Stomach smooth muscle (tissue), 2 donors: ENCODE results near the gene LRP10.
"Not testable (repeated sequence)": the region's sequence is repeated elsewhere in the genome, so short reads cannot be mapped to it uniquely, and the experiment has no call there.

Experiments used
- H3K27ac ChIP-seq: one replicate; pipeline ENCODE4 v1.7.0; 2013; ENCODE audit warnings: mild to moderate bottlenecking, low read length, inconsistent platforms
- H3K27me3 ChIP-seq, 2 donors: one replicate each; pipeline ENCODE4 v1.7.0; 2013; ENCODE audit warnings: low read length in 2 of 2; ENCODE audit not compliant: insufficient read depth in 2 of 2, control insufficient read depth in 1 of 2
- H3K36me3 ChIP-seq, 2 donors: one replicate each; pipeline ENCODE4 v1.7.0; 2013; ENCODE audit warnings: low read length in 2 of 2; ENCODE audit not compliant: control insufficient read depth in 2 of 2, insufficient read depth in 2 of 2
- H3K4me1 ChIP-seq: one replicate; pipeline ENCODE4 v1.7.0; 2013; ENCODE audit warnings: low read length; ENCODE audit not compliant: control insufficient read depth, insufficient read depth
- H3K4me3 ChIP-seq, 2 donors: one replicate each; pipeline ENCODE4 v1.7.0; 2013; ENCODE audit warnings: low read length in 2 of 2
- H3K9ac ChIP-seq, 2 donors: one replicate each; pipeline ENCODE4 v1.7.0; 2013; ENCODE audit warnings: low read length in 2 of 2, mild to moderate bottlenecking in 1 of 2
- H3K9me3 ChIP-seq, 2 donors: one replicate each; pipeline ENCODE4 v1.7.0; 2013; ENCODE audit warnings: low read length in 2 of 2; ENCODE audit not compliant: control insufficient read depth in 2 of 2
- donor health status: healthy.
- donor health status: Pancreatic carcinoma.

Gene LRP10, protein sequence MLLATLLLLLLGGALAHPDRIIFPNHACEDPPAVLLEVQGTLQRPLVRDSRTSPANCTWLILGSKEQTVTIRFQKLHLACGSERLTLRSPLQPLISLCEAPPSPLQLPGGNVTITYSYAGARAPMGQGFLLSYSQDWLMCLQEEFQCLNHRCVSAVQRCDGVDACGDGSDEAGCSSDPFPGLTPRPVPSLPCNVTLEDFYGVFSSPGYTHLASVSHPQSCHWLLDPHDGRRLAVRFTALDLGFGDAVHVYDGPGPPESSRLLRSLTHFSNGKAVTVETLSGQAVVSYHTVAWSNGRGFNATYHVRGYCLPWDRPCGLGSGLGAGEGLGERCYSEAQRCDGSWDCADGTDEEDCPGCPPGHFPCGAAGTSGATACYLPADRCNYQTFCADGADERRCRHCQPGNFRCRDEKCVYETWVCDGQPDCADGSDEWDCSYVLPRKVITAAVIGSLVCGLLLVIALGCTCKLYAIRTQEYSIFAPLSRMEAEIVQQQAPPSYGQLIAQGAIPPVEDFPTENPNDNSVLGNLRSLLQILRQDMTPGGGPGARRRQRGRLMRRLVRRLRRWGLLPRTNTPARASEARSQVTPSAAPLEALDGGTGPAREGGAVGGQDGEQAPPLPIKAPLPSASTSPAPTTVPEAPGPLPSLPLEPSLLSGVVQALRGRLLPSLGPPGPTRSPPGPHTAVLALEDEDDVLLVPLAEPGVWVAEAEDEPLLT

DNA sequence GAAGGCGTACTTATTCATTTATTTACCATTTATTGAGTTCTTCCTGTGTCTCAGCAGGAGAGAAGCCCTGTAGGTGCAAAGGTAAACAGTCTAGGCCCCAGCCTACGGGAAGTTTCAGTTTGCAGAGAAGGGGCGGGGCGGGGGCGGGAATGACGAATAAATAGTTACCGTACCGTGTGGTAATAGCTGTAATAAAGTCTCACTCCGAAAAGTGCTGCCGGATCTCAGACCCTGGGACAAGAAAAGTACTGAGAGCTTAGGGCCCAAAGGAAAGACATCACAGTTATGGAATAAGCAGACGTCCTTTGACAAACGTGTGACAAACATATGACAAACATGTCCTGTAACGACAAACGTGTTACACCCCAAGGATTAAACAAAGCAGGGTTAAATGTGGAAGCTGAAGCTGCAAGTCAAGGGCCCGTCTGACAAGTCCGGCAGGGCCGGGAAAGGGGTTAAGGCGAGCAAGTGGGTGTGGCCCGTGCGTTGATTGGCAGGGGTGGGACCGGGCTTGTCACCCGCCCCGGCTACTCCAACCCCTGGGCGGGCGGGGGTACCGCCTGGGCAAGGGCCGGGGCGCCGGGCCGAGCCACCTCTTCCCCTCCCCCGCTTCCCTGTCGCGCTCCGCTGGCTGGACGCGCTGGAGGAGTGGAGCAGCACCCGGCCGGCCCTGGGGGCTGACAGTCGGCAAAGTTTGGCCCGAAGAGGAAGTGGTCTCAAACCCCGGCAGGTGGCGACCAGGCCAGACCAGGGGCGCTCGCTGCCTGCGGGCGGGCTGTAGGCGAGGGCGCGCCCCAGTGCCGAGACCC lies at the start of gene LRP10:
Gene LRP10 (plus strand): TSS at position 517 of the 809 bp plus-strand sequence. CDS start 564 bp downstream, outside the sequence.
- H3K9ac ChIP-seq, result peak within 1 kb of the TSS; percentile 90 to 91
- H3K4me3 ChIP-seq, result peak within 1 kb of the TSS; percentile 81 to 88
- peak within 1 kb of the TSS; percentile 96 for H3K27ac ChIP-seq
- no peaks in the 10 kb centered on the region for H3K27me3 ChIP-seq
- H3K36me3 ChIP-seq, result peaks cover 23 to 25% of the 10 kb centered on the region in 2 donors
- H3K4me1 ChIP-seq, result peaks cover 34% of the 10 kb centered on the region
- H3K9me3 ChIP-seq, result no peaks in the 10 kb centered on the region

DNA sequence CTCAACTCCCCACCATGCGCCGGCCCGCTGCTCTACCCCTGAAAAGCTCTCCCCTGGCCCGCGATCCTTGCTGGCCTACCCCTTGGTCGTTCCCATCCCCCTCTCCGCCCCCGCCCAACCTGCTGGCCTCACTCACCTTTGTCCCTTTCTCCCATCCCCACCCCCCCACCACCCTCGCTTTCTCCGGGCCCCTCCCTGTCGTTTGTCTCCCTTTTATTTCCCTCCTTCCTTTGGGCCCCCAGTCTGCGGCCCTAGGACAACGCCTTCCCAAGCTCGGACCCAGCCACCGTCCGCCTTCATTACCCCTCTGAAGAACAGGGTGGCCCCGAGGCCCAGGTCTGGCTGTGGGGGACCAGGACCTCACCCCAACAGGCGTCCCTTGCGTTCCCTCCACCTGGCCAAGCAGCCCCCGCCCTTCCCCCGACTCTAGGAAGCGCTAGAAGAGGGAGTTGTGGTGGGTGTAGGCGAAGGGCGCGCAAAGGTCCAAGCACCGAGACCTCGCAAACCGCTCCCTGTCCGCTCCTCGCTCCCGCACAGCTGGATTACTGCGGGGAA lies 49.4 kb upstream of the LRP10 start:
- no peaks in the 10 kb centered on the region for H3K27me3 ChIP-seq
- peak overlapping the region; percentile 37 for H3K27ac ChIP-seq
- H3K4me3 ChIP-seq, result peak overlapping the region in 1 of 2 donors; percentile 63
- no peaks in the 10 kb centered on the region for H3K9me3 ChIP-seq
- H3K9ac ChIP-seq, result peak overlapping the region in 1 of 2 donors; percentile 33
- H3K4me1 ChIP-seq, result peaks cover 33% of the 10 kb centered on the region
- no peaks in the 10 kb centered on the region for H3K36me3 ChIP-seq

DNA sequence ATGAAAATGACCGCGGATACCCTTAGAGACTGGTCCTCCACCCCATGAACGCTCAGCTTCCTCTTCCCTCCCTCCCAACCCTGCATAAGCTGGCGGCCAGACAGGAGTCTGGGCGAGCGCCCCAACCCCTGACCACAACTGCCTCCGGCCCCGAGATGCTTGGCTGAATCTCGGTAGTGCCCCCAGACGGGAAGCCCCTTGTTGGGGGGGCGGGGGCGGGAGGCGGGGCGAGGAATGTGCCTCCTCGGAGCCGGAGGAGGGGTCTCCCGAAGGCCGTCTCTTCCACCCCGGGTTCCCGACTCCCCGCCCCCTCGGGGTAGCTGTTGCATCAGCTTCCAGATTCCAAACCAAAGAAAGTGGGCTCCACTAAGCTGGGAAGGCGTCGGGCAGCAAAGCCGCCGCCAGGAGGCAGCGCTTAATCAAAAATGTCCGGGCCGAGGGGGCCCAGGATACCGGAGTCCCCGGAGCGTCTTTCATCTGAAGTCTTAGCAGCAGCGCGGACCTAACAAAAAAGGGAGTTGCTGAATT lies 48.9 kb upstream of the LRP10 start:
- Histone ChIP-seq H3K9me3 (no peaks in the 10 kb centered on the region), H3K27me3 (no peaks in the 10 kb centered on the region), H3K36me3 (no peaks in the 10 kb centered on the region), H3K4me3 (peak overlapping the region; percentile 63), H3K4me1 (peaks cover 33% of the 10 kb centered on the region), H3K27ac (peak overlapping the region; percentile 37), H3K9ac (peak overlapping the region in 1 of 2 donors; percentile 44)

DNA sequence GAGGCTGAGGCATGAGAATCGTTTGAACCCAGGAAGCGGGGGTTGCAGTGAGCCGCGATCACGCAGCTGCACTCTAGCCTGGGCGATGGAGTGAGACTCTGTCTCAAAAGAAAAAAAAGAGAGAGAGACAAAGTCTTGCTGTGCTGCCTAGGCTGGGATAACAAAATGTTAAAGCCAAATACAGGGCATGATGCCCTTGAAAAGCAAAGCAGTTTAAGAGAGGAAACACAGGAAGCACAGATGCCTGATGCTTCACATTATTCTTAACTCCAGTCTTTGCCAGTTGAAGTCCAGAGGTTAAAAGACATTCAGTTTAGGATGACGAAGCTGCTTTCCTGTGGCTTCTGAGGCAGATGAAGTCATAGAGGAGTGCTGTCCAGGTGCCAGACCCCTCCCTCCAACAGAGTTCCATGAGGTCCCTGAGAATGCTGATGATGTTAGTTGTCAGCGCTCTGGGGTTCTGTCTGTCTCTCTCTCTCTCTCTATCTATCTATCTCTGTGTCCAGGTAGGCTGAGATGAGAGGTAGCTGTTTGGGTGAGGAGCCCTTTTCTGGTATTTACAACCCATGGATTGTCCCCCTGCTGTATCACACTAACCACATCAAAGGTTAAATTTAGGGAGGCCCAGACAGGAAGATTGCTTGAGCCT lies 46.7 kb upstream of the LRP10 start:
- H3K27me3 ChIP-seq, result no peaks in the 10 kb centered on the region
- no peak overlapping the region for H3K4me3 ChIP-seq
- H3K27ac ChIP-seq, result no peak overlapping the region
- H3K4me1 ChIP-seq, result peaks cover 23% of the 10 kb centered on the region
- no peaks in the 10 kb centered on the region for H3K36me3 ChIP-seq
- no peaks in the 10 kb centered on the region for H3K9me3 ChIP-seq
- peak overlapping the region in 1 of 2 donors; percentile 64 for H3K9ac ChIP-seq

DNA sequence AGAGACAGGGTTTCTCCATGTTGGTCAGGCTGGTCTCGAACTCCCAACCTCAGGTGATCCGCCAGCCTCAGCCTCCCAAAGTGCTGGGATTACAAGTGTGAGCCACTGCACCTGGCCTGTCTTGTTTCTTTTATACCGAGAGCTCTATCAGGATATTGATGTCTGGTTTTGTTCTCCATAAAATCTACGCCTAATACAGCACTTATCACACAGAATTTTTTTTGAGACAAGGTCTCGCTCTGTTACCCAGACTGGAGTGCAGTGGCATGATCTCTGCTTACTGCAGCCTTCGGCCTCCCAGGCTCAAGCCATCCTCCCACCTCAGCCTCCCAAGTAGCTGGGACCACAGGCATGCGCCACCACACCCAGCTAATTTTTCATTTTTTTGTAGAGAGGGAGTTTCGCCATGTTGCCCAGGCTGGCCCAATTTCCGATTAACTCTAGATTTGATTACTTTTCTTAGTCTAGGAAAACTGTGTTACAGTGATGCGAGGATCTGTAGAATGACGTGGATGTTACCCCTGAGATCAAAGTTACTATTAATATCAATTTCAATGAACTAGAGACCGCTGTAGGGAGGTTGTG lies 42.4 kb upstream of the LRP10 start:
- not testable (repeated sequence) for H3K27me3 ChIP-seq, H3K4me1 ChIP-seq, H3K36me3 ChIP-seq, H3K9me3 ChIP-seq
- peak overlapping the region; percentile 68 to 95 for H3K9ac ChIP-seq
- peak overlapping the region; percentile 58 for H3K27ac ChIP-seq
- peak overlapping the region; percentile 93 to 98 for H3K4me3 ChIP-seq

DNA sequence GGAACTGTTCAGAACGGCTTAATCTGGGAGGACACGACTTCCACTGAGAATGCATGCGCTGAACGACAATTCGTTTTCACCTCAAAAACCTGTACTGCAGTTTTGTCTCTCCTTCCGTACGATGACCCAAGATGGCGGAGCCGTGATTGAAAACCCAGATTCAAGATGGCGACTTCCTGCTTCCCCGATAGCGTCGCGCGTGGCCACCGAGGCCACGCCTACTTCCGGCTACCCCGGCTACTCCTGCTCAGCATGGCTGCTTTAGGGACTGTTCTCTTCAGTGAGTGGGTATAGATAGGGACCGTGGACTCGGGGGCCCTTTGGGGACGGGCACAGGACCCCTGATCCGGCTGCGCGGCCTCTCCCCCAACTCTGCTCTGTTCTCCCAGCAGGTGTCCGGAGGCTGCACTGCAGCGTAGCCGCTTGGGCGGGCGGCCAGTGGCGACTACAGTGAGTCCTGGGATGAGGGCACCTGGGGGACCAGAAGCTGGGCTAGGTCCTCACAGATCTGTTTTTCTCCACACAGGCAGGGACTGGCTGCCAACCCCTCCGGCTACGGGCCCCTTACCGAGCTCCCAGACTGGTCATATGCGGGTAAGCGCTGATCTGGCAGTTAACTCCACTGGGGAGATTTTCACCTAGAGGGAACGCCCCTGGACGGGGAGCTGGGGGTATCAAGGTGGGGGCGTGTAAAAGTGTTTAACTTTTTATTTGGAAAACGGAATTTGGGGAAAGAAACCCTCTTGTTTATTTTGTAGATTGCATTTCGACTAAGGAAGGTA lies 41.7 kb upstream of the LRP10 start, which contains the start of gene MRPL52:
Gene MRPL52 (plus strand): TSS at position 227 of the 782 bp plus-strand sequence. CDS start 26 bp downstream, at position 253.
- H3K27me3 ChIP-seq, result no peaks in the 10 kb centered on the region
- peak within 1 kb of the TSS; percentile 58 for H3K27ac ChIP-seq
- peak within 1 kb of the TSS; percentile 93 to 98 for H3K4me3 ChIP-seq
- peak within 1 kb of the TSS; percentile 78 to 95 for H3K9ac ChIP-seq
- peaks cover 6 to 10% of the 10 kb centered on the region in 2 donors for H3K36me3 ChIP-seq
- H3K4me1 ChIP-seq, result peaks cover 6% of the 10 kb centered on the region
- no peaks in the 10 kb centered on the region for H3K9me3 ChIP-seq

DNA sequence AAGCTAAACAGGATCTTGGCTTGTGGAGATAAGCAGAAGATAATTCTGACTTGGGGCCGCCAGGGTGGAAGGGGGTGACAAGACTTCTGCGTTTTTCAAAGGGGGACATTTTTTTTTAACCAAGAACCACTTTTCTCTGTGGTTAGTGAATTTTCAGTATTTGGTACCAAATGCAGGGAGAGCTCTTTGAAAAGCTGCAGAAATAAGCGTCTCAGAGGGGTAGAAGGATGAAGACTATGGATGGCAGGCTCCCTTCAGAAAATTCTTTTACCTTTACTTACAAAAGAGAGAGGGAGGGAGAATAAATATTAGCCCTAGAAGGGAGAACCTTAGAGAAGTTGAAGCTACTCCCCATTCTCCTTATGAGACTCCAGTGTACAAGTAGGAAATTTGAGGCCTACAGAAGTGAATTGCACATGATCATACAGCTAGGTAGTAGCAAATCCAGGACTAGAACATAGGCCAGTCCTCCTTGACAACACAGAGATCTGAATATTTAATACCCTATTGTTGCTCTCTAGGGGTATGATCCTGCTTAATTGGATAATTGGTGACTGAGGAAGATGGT lies 41.0 kb upstream of the LRP10 start:
- Histone ChIP-seq H3K36me3 (peaks cover 9 to 10% of the 10 kb centered on the region in 2 donors), H3K27ac (no peak overlapping the region), H3K4me1 (peaks cover 5% of the 10 kb centered on the region), H3K4me3 (peak overlapping the region; percentile 93 to 98), H3K27me3 (no peaks in the 10 kb centered on the region), H3K9ac (peak overlapping the region in 1 of 2 donors; percentile 95), H3K9me3 (no peaks in the 10 kb centered on the region)

DNA sequence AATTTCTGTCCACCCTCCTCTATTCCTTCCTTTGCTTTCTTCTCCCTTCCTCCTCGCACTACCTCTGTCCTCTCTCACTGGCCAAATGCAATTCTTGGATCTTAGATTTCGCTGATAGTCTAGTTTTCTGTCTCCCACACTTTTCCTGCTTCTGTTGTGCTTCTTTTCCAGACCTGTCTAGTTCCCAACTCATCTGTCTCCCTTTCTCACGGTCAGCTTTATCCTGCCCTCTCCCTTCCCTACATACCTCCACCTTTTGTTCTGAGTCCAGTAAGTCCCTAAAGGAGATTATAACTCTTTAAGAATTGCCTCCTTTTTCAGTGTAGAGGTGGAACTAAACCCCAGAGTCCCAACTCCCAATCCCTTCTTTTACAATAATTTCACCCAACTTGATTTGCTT lies 36.0 kb upstream of the LRP10 start:
- no peaks in the 10 kb centered on the region for H3K27me3 ChIP-seq
- H3K9ac ChIP-seq, result peak overlapping the region in 1 of 2 donors; percentile 93
- peaks cover 9 to 12% of the 10 kb centered on the region in 2 donors for H3K36me3 ChIP-seq
- peak overlapping the region; percentile 95 for H3K27ac ChIP-seq
- no peaks in the 10 kb centered on the region for H3K9me3 ChIP-seq
- peaks cover 39% of the 10 kb centered on the region for H3K4me1 ChIP-seq
- H3K4me3 ChIP-seq, result no peak overlapping the region
